Tibial nerve (tissue), 4 donors: ENCODE data around the gene PLEKHG4.

ENCODE experiments used
- CTCF ChIP-seq, 5 experiments: fragments of 200-600 bp in 3 of 5; fragments of 450-650 bp in 2 of 5; sonication (generic) in 3 of 5; IDR thresholded peaks; one replicate each; pipeline ENCODE4 v1.5.1; 2016 to 2019; ENCODE audit warnings: antibody characterized with exemption in 5 of 5, mild to moderate bottlenecking in 3 of 5, moderate library complexity in 2 of 5
- EP300 ChIP-seq, 2 donors: sonication (generic); formaldehyde crosslinking; IDR thresholded peaks; one replicate each; pipeline ENCODE4 v1.6.1; 2017; ENCODE audit warnings: antibody characterized with exemption in 2 of 2, mild to moderate bottlenecking in 1 of 2
- POLR2A ChIP-seq, 2 donors: fragments of 450-650 bp; IDR thresholded peaks; one replicate each; pipeline ENCODE4 v1.6.1; 2017; ENCODE audit warnings: antibody characterized with exemption in 2 of 2, mild to moderate bottlenecking in 2 of 2, moderate library complexity in 2 of 2

GRCh38 chr16:67254801-67255552 is 24.4 kb upstream of the PLEKHG4 start:
- TF ChIP-seq CTCF (IDR thresholded peaks at IDR 0.05), result no peak
- no peak for TF ChIP-seq POLR2A (IDR thresholded peaks at IDR 0.05)
- TF ChIP-seq EP300 (IDR thresholded peaks at IDR 0.05), result no peak
